ENCODE measurements around the gene NRAS. TPM values are rescaled to one million over a fixed set of nuclear protein-coding genes. Genes with fewer than 3 reads are reported as not detected.

NRAS gene
- total RNA-seq, 1 experiment from 2014 or later, result 53.5 TPM

DNA sequence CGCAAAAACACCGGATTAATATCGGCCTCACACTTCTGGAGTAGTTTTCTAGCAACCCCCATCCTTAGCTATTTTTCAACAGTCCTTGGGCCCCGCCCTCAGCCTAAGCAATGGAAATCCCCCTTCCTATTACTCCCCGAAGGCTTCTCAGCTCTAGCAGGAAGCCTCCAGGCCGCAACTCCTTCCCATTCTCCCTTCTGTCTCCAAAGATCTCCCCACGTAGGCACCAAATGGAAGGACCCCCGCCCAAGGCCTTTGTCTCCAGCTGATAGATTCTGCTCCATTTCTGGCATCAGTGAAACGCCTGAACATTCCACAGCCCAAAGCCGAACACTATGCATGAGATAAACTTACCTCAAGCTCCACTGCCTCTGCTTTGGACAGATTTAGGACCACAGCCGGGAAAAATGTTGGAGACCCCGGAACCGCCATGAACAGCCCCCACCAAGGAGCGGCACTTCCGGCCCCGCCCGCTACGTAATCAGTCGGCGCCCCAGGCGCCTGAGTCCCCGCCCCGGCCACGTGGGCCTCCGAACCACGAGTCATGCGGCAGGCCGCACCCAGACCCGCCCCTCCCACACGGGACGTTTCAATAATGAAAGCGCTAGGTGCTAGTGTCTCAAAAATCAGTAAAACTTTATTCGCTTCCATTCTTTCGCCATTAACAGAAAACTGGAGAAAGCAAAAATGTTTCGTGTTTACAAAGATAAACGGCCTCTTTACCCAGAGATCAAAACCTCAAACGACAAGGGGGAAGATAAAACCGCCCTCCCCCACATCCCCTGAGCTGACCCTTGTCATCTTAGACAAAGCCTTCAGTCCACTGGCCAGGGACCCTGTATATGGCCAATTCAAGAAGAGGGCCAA is at the start of gene NRAS (continued):
- TF ChIP-seq, protein P1, sequence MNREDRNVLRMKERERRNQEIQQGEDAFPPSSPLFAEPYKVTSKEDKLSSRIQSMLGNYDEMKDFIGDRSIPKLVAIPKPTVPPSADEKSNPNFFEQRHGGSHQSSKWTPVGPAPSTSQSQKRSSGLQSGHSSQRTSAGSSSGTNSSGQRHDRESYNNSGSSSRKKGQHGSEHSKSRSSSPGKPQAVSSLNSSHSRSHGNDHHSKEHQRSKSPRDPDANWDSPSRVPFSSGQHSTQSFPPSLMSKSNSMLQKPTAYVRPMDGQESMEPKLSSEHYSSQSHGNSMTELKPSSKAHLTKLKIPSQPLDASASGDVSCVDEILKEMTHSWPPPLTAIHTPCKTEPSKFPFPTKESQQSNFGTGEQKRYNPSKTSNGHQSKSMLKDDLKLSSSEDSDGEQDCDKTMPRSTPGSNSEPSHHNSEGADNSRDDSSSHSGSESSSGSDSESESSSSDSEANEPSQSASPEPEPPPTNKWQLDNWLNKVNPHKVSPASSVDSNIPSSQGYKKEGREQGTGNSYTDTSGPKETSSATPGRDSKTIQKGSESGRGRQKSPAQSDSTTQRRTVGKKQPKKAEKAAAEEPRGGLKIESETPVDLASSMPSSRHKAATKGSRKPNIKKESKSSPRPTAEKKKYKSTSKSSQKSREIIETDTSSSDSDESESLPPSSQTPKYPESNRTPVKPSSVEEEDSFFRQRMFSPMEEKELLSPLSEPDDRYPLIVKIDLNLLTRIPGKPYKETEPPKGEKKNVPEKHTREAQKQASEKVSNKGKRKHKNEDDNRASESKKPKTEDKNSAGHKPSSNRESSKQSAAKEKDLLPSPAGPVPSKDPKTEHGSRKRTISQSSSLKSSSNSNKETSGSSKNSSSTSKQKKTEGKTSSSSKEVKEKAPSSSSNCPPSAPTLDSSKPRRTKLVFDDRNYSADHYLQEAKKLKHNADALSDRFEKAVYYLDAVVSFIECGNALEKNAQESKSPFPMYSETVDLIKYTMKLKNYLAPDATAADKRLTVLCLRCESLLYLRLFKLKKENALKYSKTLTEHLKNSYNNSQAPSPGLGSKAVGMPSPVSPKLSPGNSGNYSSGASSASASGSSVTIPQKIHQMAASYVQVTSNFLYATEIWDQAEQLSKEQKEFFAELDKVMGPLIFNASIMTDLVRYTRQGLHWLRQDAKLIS (CRISPR knock-in tag; IDR thresholded peaks at IDR 0.05; ENCODE audit: borderline replicate concordance), result no peak
- no peak for TF ChIP-seq RORB (CRISPR knock-in tag; IDR thresholded peaks at IDR 0.05)
- no peak for TF ChIP-seq RELA (CRISPR knock-in tag; IDR thresholded peaks at IDR 0.05; ENCODE audit: borderline replicate concordance)
- TF ChIP-seq, protein P2, sequence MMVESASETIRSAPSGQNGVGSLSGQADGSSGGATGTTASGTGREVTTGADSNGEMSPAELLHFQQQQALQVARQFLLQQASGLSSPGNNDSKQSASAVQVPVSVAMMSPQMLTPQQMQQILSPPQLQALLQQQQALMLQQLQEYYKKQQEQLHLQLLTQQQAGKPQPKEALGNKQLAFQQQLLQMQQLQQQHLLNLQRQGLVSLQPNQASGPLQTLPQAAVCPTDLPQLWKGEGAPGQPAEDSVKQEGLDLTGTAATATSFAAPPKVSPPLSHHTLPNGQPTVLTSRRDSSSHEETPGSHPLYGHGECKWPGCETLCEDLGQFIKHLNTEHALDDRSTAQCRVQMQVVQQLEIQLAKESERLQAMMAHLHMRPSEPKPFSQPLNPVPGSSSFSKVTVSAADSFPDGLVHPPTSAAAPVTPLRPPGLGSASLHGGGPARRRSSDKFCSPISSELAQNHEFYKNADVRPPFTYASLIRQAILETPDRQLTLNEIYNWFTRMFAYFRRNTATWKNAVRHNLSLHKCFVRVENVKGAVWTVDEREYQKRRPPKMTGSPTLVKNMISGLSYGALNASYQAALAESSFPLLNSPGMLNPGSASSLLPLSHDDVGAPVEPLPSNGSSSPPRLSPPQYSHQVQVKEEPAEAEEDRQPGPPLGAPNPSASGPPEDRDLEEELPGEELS (CRISPR knock-in tag; IDR thresholded peaks at IDR 0.05), result no peak
- TF ChIP-seq, protein P3, sequence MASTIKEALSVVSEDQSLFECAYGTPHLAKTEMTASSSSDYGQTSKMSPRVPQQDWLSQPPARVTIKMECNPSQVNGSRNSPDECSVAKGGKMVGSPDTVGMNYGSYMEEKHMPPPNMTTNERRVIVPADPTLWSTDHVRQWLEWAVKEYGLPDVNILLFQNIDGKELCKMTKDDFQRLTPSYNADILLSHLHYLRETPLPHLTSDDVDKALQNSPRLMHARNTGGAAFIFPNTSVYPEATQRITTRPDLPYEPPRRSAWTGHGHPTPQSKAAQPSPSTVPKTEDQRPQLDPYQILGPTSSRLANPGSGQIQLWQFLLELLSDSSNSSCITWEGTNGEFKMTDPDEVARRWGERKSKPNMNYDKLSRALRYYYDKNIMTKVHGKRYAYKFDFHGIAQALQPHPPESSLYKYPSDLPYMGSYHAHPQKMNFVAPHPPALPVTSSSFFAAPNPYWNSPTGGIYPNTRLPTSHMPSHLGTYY (CRISPR knock-in tag; IDR thresholded peaks at IDR 0.05), result peak; percentile 32; the same call in 1 of the 2 replicates
- TF ChIP-seq, protein P4, sequence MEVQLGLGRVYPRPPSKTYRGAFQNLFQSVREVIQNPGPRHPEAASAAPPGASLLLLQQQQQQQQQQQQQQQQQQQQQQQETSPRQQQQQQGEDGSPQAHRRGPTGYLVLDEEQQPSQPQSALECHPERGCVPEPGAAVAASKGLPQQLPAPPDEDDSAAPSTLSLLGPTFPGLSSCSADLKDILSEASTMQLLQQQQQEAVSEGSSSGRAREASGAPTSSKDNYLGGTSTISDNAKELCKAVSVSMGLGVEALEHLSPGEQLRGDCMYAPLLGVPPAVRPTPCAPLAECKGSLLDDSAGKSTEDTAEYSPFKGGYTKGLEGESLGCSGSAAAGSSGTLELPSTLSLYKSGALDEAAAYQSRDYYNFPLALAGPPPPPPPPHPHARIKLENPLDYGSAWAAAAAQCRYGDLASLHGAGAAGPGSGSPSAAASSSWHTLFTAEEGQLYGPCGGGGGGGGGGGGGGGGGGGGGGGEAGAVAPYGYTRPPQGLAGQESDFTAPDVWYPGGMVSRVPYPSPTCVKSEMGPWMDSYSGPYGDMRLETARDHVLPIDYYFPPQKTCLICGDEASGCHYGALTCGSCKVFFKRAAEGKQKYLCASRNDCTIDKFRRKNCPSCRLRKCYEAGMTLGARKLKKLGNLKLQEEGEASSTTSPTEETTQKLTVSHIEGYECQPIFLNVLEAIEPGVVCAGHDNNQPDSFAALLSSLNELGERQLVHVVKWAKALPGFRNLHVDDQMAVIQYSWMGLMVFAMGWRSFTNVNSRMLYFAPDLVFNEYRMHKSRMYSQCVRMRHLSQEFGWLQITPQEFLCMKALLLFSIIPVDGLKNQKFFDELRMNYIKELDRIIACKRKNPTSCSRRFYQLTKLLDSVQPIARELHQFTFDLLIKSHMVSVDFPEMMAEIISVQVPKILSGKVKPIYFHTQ (CRISPR knock-in tag; IDR thresholded peaks at IDR 0.05), result peak; percentile 82; the same call in 1 of the 2 replicates
- 0 out of 2 replicates have a peak, but pooled peaks have one; percentile 21 for TF ChIP-seq NFE2L1 (CRISPR knock-in tag; IDR thresholded peaks at IDR 0.05)
- TF ChIP-seq ZNF317 (CRISPR knock-in tag; IDR thresholded peaks at IDR 0.05; ENCODE audit: borderline replicate concordance, low read depth), result no peak
- TF ChIP-seq EMX1 (CRISPR knock-in tag; IDR thresholded peaks at IDR 0.05), result peak; percentile 89; the same call in 1 of the 2 replicates
- TF ChIP-seq, protein P5, sequence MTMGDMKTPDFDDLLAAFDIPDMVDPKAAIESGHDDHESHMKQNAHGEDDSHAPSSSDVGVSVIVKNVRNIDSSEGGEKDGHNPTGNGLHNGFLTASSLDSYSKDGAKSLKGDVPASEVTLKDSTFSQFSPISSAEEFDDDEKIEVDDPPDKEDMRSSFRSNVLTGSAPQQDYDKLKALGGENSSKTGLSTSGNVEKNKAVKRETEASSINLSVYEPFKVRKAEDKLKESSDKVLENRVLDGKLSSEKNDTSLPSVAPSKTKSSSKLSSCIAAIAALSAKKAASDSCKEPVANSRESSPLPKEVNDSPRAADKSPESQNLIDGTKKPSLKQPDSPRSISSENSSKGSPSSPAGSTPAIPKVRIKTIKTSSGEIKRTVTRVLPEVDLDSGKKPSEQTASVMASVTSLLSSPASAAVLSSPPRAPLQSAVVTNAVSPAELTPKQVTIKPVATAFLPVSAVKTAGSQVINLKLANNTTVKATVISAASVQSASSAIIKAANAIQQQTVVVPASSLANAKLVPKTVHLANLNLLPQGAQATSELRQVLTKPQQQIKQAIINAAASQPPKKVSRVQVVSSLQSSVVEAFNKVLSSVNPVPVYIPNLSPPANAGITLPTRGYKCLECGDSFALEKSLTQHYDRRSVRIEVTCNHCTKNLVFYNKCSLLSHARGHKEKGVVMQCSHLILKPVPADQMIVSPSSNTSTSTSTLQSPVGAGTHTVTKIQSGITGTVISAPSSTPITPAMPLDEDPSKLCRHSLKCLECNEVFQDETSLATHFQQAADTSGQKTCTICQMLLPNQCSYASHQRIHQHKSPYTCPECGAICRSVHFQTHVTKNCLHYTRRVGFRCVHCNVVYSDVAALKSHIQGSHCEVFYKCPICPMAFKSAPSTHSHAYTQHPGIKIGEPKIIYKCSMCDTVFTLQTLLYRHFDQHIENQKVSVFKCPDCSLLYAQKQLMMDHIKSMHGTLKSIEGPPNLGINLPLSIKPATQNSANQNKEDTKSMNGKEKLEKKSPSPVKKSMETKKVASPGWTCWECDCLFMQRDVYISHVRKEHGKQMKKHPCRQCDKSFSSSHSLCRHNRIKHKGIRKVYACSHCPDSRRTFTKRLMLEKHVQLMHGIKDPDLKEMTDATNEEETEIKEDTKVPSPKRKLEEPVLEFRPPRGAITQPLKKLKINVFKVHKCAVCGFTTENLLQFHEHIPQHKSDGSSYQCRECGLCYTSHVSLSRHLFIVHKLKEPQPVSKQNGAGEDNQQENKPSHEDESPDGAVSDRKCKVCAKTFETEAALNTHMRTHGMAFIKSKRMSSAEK (CRISPR knock-in tag; IDR thresholded peaks at IDR 0.05; ENCODE audit: borderline replicate concordance), result peak; percentile 83; the same call in 1 of the 2 replicates
- TF ChIP-seq, protein P6, sequence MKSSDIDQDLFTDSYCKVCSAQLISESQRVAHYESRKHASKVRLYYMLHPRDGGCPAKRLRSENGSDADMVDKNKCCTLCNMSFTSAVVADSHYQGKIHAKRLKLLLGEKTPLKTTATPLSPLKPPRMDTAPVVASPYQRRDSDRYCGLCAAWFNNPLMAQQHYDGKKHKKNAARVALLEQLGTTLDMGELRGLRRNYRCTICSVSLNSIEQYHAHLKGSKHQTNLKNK (CRISPR knock-in tag; IDR thresholded peaks at IDR 0.05), result 0 out of 2 replicates have a peak, but pooled peaks have one; percentile 80
- TF ChIP-seq TEAD4 (CRISPR knock-in tag; IDR thresholded peaks at IDR 0.05), result no peak
- no peak for TF ChIP-seq NR3C1 (CRISPR knock-in tag; conservative IDR thresholded peaks at IDR 0.05; ENCODE audit: low read depth)
- TF ChIP-seq, protein P7, sequence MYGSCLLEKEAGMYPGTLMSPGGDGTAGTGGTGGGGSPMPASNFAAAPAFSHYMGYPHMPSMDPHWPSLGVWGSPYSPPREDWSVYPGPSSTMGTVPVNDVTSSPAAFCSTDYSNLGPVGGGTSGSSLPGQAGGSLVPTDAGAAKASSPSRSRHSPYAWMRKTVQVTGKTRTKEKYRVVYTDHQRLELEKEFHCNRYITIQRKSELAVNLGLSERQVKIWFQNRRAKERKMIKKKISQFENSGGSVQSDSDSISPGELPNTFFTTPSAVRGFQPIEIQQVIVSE (CRISPR knock-in tag; IDR thresholded peaks at IDR 0.05; ENCODE audit: borderline replicate concordance), result peak; percentile 14; the same call in 1 of the 2 replicates
- TF ChIP-seq JAZF1 (CRISPR knock-in tag; IDR thresholded peaks at IDR 0.05), result 0 out of 2 replicates have a peak, but pooled peaks have one; percentile 8
- no peak for TF ChIP-seq TCF7 (CRISPR knock-in tag; IDR thresholded peaks at IDR 0.05; ENCODE audit: low read depth)
- no peak for TF ChIP-seq SMAD4 (CRISPR knock-in tag; IDR thresholded peaks at IDR 0.05)
- TF ChIP-seq MYBL2 (CRISPR knock-in tag; IDR thresholded peaks at IDR 0.05), result 0 out of 2 replicates have a peak, but pooled peaks have one; percentile 47
- TF ChIP-seq ZNF219 (CRISPR knock-in tag; IDR thresholded peaks at IDR 0.05; ENCODE audit: borderline replicate concordance), result no peak
- no peak for TF ChIP-seq FOXJ3 (CRISPR knock-in tag; IDR thresholded peaks at IDR 0.05; ENCODE audit: borderline replicate concordance)
- no peak for TF ChIP-seq SMAD3 (CRISPR knock-in tag; IDR thresholded peaks at IDR 0.05; ENCODE audit: borderline replicate concordance)
